H9 (cell line): ENCODE data around the gene SH3BP2. TPM values are rescaled to one million over a fixed set of nuclear protein-coding genes. Genes with fewer than 3 reads are reported as not detected.

Experiments used
- DNase-seq: peaks from one replicate; pipeline ENCODE4 v3.0.0-alpha.2; 2017
- H2AFZ ChIP-seq: one replicate; pipeline ENCODE4 v1.6.1; 2013; ENCODE audit warnings: mild to moderate bottlenecking, low read length, control low read depth, moderate library complexity
- H2AK5ac ChIP-seq: 2 replicates; pipeline ENCODE4 v1.6.1; 2013; ENCODE audit warnings: low read length, control low read depth, mixed read lengths; ENCODE audit not compliant: insufficient read length
- H2BK120ac ChIP-seq: one replicate; pipeline ENCODE4 v1.6.1; 2013; ENCODE audit warnings: low read depth, mild to moderate bottlenecking, low read length, control low read depth, inconsistent platforms; ENCODE audit not compliant: poor library complexity, severe bottlenecking
- H2BK12ac ChIP-seq: 2 replicates; pipeline ENCODE4 v1.6.1; 2013; ENCODE audit warnings: low read length, control low read depth, mixed read lengths, low read depth; ENCODE audit not compliant: insufficient read length
- H2BK15ac ChIP-seq: 2 replicates; pipeline ENCODE4 v1.6.1; 2013; ENCODE audit warnings: low read depth, low read length, control low read depth
- H2BK20ac ChIP-seq: one replicate; pipeline ENCODE4 v1.6.1; 2013; ENCODE audit warnings: low read depth, mild to moderate bottlenecking, low read length, control low read depth, inconsistent platforms; ENCODE audit not compliant: poor library complexity, severe bottlenecking
- H2BK5ac ChIP-seq: 2 replicates; pipeline ENCODE4 v1.6.1; 2013; ENCODE audit warnings: low read length, control low read depth, mixed read lengths; ENCODE audit not compliant: insufficient read length
- H3K14ac ChIP-seq: 2 replicates; pipeline ENCODE4 v1.6.1; 2013; ENCODE audit warnings: low read length, control low read depth; ENCODE audit not compliant: insufficient read depth
- H3K18ac ChIP-seq: 2 replicates; pipeline ENCODE4 v1.6.1; 2013; ENCODE audit warnings: low read depth, mild to moderate bottlenecking, mixed read lengths, low read length, control low read depth; ENCODE audit not compliant: insufficient read length
- H3K23ac ChIP-seq: 2 replicates; pipeline ENCODE4 v1.6.1; 2013; ENCODE audit warnings: low read length, control low read depth, mixed read lengths, low read depth; ENCODE audit not compliant: insufficient read length
- H3K23me2 ChIP-seq: 2 replicates; pipeline ENCODE4 v1.6.1; 2013; ENCODE audit warnings: low read depth, mild to moderate bottlenecking, mixed read lengths, low read length, control low read depth; ENCODE audit not compliant: insufficient read length, poor library complexity, severe bottlenecking
- H3K27ac ChIP-seq: 2 replicates; pipeline ENCODE4 v1.5.1; 2013; ENCODE audit warnings: low read length, control low read depth, mixed read lengths, low read depth; ENCODE audit not compliant: insufficient read length
- H3K27me3 ChIP-seq: 2 replicates; pipeline ENCODE4 v1.6.1; 2013; ENCODE audit warnings: low read length, control low read depth, inconsistent platforms; ENCODE audit not compliant: insufficient read depth
- H3K4ac ChIP-seq: 2 replicates; pipeline ENCODE4 v1.6.1; 2013; ENCODE audit warnings: low read depth, mild to moderate bottlenecking, control low read depth, inconsistent platforms, low read length, moderate library complexity
- H3K4me1 ChIP-seq: 2 replicates; pipeline ENCODE4 v1.6.1; 2013; ENCODE audit warnings: low read length, control low read depth, inconsistent platforms; ENCODE audit not compliant: insufficient read depth
- H3K4me2 ChIP-seq: 2 replicates; pipeline ENCODE4 v1.6.1; 2013; ENCODE audit warnings: low read length, control low read depth, mixed read lengths; ENCODE audit not compliant: insufficient read length, insufficient read depth
- H3K56ac ChIP-seq: 2 replicates; pipeline ENCODE4 v1.6.1; 2013; ENCODE audit warnings: low read depth, mild to moderate bottlenecking, mixed read lengths, low read length, control low read depth; ENCODE audit not compliant: insufficient read length
- H3K79me1 ChIP-seq: 2 replicates; pipeline ENCODE4 v1.6.1; 2013; ENCODE audit warnings: low read depth, mild to moderate bottlenecking, moderate library complexity, low read length, control low read depth, inconsistent platforms; ENCODE audit not compliant: insufficient read depth, poor library complexity, severe bottlenecking
- H3K79me2 ChIP-seq: 2 replicates; pipeline ENCODE4 v1.6.1; 2013; ENCODE audit warnings: low read length, control low read depth, inconsistent platforms; ENCODE audit not compliant: insufficient read depth
- H3K9ac ChIP-seq: 2 replicates; pipeline ENCODE4 v1.6.1; 2013; ENCODE audit warnings: low read length, control low read depth, mixed read lengths; ENCODE audit not compliant: insufficient read length; ENCODE audit errors: extremely low read depth
- H3K9me3 ChIP-seq: one replicate; pipeline ENCODE4 v1.6.1; 2013; ENCODE audit warnings: low read depth, low read length, inconsistent platforms; ENCODE audit not compliant: control insufficient read depth
- H3T11ph ChIP-seq: one replicate; pipeline ENCODE4 v1.6.1; 2013; ENCODE audit warnings: mild to moderate bottlenecking, low read length, control low read depth, inconsistent platforms
- H4K20me1 ChIP-seq: one replicate; pipeline ENCODE4 v1.6.1; 2013; ENCODE audit not compliant: control insufficient read depth, insufficient read length, insufficient read depth
- H4K5ac ChIP-seq: 2 replicates; pipeline ENCODE4 v1.6.1; 2013; ENCODE audit warnings: low read depth, mild to moderate bottlenecking, mixed read lengths, low read length, control low read depth; ENCODE audit not compliant: insufficient read length
- H4K8ac ChIP-seq: replicated peaks from 2 replicates; pipeline ENCODE4 v1.6.1; 2013; ENCODE audit warnings: low read length, control low read depth, mixed read lengths, low read depth; ENCODE audit not compliant: insufficient read length
- H4K91ac ChIP-seq: 2 replicates; pipeline ENCODE4 v1.6.1; 2013; ENCODE audit warnings: low read depth, mild to moderate bottlenecking, moderate library complexity, mixed read lengths, low read length, control low read depth; ENCODE audit not compliant: insufficient read length
- H3K27ac Mint-ChIP-seq, 3 experiments: 2 replicates in 2 of 3; 3 replicates in 1 of 3; pipeline ENCODE4 v1.8.0; 2020 to 2021; ENCODE audit warnings: mixed read lengths in 3 of 3, mild to moderate bottlenecking in 1 of 3, moderate library complexity in 1 of 3
- H3K27me3 Mint-ChIP-seq: 2 replicates; pipeline ENCODE4 v1.8.0; 2021; ENCODE audit warnings: low read depth, mild to moderate bottlenecking, moderate library complexity, mixed read lengths
- H3K36me3 Mint-ChIP-seq, 3 experiments: 2 replicates in 2 of 3; 3 replicates in 1 of 3; pipeline ENCODE4 v1.8.0; 2020 to 2021; ENCODE audit warnings: low read depth in 3 of 3, mixed read lengths in 3 of 3; ENCODE audit not compliant: insufficient read depth in 1 of 3
- H3K4me1 Mint-ChIP-seq, 2 experiments: 2 replicates each; pipeline ENCODE4 v1.8.0; 2020; ENCODE audit warnings: mixed read lengths in 2 of 2
- H3K4me3 Mint-ChIP-seq, 2 experiments: 2 replicates in 1 of 2; 3 replicates in 1 of 2; pipeline ENCODE4 v1.8.0; 2020 to 2021; ENCODE audit warnings: mild to moderate bottlenecking in 2 of 2, mixed read lengths in 2 of 2, moderate library complexity in 1 of 2
- H3K9me3 Mint-ChIP-seq, 2 experiments: 2 replicates in 1 of 2; 3 replicates in 1 of 2; pipeline ENCODE4 v1.8.0; 2020; ENCODE audit warnings: mild to moderate bottlenecking in 2 of 2, mixed read lengths in 2 of 2, moderate library complexity in 1 of 2
- WGBS: extraction: QIAGEN DNeasy Blood & Tissue Kit; methylation state at CpG from one replicate; pipeline ENCODE4 v1.1.7; 2013; ENCODE audit warnings: missing lambda C conversion rate, low lambda C conversion rate, mixed read lengths; ENCODE audit not compliant: insufficient read length; ENCODE audit errors: extremely low coverage; 5-methylcytosine and 5-hydroxymethylcytosine counted together
- total RNA-seq: library from RNA; stranded (reverse); gene quantifications from 2 replicates; pipeline ENCODE4 v1.2.1, GENCODE V29; 2021
- TF ChIP-seq, protein P1 (sequence below): fragments of 200-600 bp; sonication (generic); conservative IDR thresholded peaks from 3 replicates; pipeline ENCODE4 v1.8.0; 2021; ENCODE audit warnings: antibody characterized with exemption, mild to moderate bottlenecking

Gene SH3BP2
- total RNA-seq, 1 experiment from 2014 or later = 37.6 TPM

DNA sequence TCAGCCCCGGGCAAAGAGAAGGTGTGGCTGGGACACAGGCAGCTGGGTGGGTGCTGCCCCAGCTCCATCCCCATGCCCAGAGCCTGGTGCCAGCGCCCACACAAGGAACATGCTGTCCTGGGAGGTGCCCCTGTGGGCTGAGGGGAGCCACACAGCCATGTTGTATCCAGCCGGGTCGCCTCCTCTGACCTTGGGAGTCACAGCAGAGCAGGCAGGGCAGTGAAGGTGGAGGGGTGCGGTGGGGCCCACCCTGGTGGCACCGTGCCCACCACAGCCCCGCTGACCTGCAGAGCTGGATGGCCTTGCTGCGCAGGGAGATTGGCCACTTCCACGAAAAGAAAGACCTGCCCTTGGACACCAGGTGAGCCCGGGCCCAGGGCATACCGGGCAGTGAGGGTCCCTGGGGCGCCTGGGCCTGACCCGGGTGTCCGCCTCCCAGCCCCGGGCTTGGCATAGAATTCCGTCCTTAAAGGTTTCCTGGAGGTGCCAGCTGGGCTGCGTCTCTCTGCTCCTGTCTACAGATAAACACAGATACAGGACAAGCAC lies 32.0 kb downstream of the SH3BP2 start:
- no peaks in the 10 kb centered on the region; a peak in 2 of 5 replicates for H3K9me3 Mint-ChIP-seq
- H3K36me3 Mint-ChIP-seq = peaks cover 31 to 66% (median 49%) of the 10 kb centered on the region in 3 experiments; a peak in 6 of 7 replicates
- H2BK12ac ChIP-seq = no peak overlapping the region
- no peaks in the 10 kb centered on the region for H3K27me3 Mint-ChIP-seq
- H2BK15ac ChIP-seq = no peak overlapping the region
- H3K79me1 ChIP-seq = no peaks in the 10 kb centered on the region
- H3K9ac ChIP-seq = no peak overlapping the region
- peaks cover 6% of the 10 kb centered on the region for H4K20me1 ChIP-seq
- no peak overlapping the region for H4K5ac ChIP-seq
- H3K18ac ChIP-seq = no peak overlapping the region
- TF ChIP-seq, protein P1, sequence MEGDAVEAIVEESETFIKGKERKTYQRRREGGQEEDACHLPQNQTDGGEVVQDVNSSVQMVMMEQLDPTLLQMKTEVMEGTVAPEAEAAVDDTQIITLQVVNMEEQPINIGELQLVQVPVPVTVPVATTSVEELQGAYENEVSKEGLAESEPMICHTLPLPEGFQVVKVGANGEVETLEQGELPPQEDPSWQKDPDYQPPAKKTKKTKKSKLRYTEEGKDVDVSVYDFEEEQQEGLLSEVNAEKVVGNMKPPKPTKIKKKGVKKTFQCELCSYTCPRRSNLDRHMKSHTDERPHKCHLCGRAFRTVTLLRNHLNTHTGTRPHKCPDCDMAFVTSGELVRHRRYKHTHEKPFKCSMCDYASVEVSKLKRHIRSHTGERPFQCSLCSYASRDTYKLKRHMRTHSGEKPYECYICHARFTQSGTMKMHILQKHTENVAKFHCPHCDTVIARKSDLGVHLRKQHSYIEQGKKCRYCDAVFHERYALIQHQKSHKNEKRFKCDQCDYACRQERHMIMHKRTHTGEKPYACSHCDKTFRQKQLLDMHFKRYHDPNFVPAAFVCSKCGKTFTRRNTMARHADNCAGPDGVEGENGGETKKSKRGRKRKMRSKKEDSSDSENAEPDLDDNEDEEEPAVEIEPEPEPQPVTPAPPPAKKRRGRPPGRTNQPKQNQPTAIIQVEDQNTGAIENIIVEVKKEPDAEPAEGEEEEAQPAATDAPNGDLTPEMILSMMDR = no peak
- no peak overlapping the region for H3K56ac ChIP-seq
- H3K9me3 ChIP-seq = no peaks in the 10 kb centered on the region
- H3K79me2 ChIP-seq = no peaks in the 10 kb centered on the region
- no peak overlapping the region for H2BK20ac ChIP-seq
- no peak overlapping the region for H3K4me2 ChIP-seq
- no peak overlapping the region for H2AK5ac ChIP-seq
- H4K8ac ChIP-seq = no peak overlapping the region
- no CpG with 5 or more reads among the region's 17 CpGs for WGBS
- peaks cover 7 to 8% of the 10 kb centered on the region in 2 experiments for H3K4me1 Mint-ChIP-seq
- DNase-seq = no peak
- no peak overlapping the region for H3K14ac ChIP-seq
- no peak overlapping the region for H3K4me3 Mint-ChIP-seq
- H4K91ac ChIP-seq = no peak overlapping the region
- no peaks in the 10 kb centered on the region for H3K27me3 ChIP-seq
- no peak overlapping the region for H2AFZ ChIP-seq
- no peak overlapping the region for H3K4ac ChIP-seq
- no peak overlapping the region for H3K27ac Mint-ChIP-seq
- H2BK5ac ChIP-seq = no peak overlapping the region
- no peaks in the 10 kb centered on the region for H3K4me1 ChIP-seq
- H3K23me2 ChIP-seq = no peaks in the 10 kb centered on the region
- H3K23ac ChIP-seq = no peak overlapping the region
- H3T11ph ChIP-seq = no peak overlapping the region
- H3K27ac ChIP-seq = no peak overlapping the region
- no peak overlapping the region for H2BK120ac ChIP-seq
